ENCODE measurements around the gene CELF1.

- TF ChIP-seq EZH2 (IDR thresholded peaks at IDR 0.05; ENCODE audit: borderline replicate concordance, low read length) (no peak), CTCF (conservative IDR thresholded peaks at IDR 0.05 in 1 of 2, IDR thresholded peaks at IDR 0.05 in 1 of 2; ENCODE audit: extremely low read depth in 1 of 2, insufficient read depth in 1 of 2, low read depth in 1 of 2, low read length in 2 of 2) (no peak)
These were observed 99.6 kb downstream of the CELF1 start for GRCh38 chr11:47453365-47453764.

All from mammary epithelial cell (primary cell).